OCI-LY3 (cell line): ENCODE measurements around the gene MAPK13.

Experiments used
- EZH2phosphoT487 ChIP-seq: fragments of 200-600 bp; shearing (Covaris generic); IDR thresholded peaks from 2 replicates; pipeline ENCODE4 v1.6.1; 2018; ENCODE audit warnings: antibody characterized with exemption, mixed run types, low read depth
- TF ChIP-seq, protein P1 (sequence below): fragments of 200-600, 300-600 bp; sonication (generic); IDR thresholded peaks from 2 replicates; pipeline ENCODE4 v1.5.1; 2014; ENCODE audit warnings: antibody characterized with exemption, low read length, low read depth

DNA sequence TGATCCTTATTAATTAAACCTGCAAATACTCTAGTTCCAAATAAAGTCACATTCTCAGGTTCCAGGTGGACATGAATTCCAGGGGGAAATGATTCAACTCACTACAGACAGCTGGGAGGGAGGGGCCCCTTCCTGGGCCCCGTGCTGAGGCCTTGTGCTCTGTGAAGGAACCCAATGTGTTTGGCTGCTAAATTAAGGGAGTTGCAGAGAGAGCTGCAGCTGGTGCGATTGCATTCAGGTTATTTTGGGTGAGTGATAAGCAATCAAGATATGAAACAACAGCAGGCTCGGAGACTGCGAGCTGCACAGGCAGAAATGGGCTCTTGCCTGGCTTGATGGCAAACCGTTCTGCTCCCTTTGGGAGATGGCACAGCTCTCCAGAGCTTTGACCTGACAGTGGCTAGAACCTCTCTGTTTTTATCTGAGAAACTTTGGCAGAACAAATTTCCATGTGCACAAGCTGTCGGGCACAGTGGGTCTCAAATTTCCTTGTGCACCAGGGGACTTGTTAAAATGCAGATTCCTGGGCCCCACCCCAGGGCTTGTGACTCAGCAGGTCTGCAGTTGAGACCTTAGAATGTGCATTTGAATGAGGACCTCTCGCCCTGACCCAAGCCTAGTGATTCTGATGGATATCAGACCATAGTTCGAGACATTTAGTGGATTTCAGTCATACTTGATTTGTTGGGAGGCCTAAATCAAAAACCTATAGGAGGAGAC, 9.8 kb downstream of the MAPK13 start:
- TF ChIP-seq, protein P1, sequence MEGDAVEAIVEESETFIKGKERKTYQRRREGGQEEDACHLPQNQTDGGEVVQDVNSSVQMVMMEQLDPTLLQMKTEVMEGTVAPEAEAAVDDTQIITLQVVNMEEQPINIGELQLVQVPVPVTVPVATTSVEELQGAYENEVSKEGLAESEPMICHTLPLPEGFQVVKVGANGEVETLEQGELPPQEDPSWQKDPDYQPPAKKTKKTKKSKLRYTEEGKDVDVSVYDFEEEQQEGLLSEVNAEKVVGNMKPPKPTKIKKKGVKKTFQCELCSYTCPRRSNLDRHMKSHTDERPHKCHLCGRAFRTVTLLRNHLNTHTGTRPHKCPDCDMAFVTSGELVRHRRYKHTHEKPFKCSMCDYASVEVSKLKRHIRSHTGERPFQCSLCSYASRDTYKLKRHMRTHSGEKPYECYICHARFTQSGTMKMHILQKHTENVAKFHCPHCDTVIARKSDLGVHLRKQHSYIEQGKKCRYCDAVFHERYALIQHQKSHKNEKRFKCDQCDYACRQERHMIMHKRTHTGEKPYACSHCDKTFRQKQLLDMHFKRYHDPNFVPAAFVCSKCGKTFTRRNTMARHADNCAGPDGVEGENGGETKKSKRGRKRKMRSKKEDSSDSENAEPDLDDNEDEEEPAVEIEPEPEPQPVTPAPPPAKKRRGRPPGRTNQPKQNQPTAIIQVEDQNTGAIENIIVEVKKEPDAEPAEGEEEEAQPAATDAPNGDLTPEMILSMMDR, result no peak
- no peak for TF ChIP-seq EZH2phosphoT487
